IMR-90 (cell line): Measurements from ENCODE around the gene MAN2C1. TPM values are rescaled to one million over a fixed set of nuclear protein-coding genes. Genes with fewer than 3 reads are reported as not detected.

Experiments
- ATAC-seq: fragments of 200-7000 bp; cut with Tn5 transposase; 2 replicates; pipeline ENCODE4 v1.9.1; 2020; ENCODE audit warnings: low read depth, mild to moderate bottlenecking, moderate library complexity
- BruUV-seq: library from RNA; stranded (reverse); fragments of 400-500 nt; replicated peaks from 2 replicates; lab custom pipeline; 2021; lab: Mats Ljungman, UMichigan
- CTCF ChIA-PET: fragments of 300-600 bp; formaldehyde crosslinking; extraction: SDS; loops from one replicate; lab custom pipeline; 2021; ENCODE audit warnings: antibody characterized with exemption; lab: Yijun Ruan, JAX
- POLR2A ChIA-PET: fragments of 300-600 bp; sonication (Branson Sonifier 250); formaldehyde crosslinking; loops from one replicate; lab custom pipeline; 2022; ENCODE audit warnings: antibody characterized with exemption; ENCODE audit not compliant: unreplicated experiment; lab: Charles Lee
- DNase-seq: peaks from one replicate; pipeline ENCODE4 v3.0.0; 2013
- H2AFZ ChIP-seq: replicated peaks from 2 replicates; pipeline ENCODE3; 2013; ENCODE audit warnings: low read length, mild to moderate bottlenecking; ENCODE audit not compliant: poor library complexity
- H2AK5ac ChIP-seq: 2 replicates; pipeline ENCODE4 v1.6.1; 2013; ENCODE audit warnings: low read depth, low read length, inconsistent platforms
- H2AK9ac ChIP-seq: replicated peaks from 2 replicates; pipeline ENCODE3; 2013; ENCODE audit warnings: mild to moderate bottlenecking, low read depth, low read length, moderate library complexity; ENCODE audit not compliant: poor library complexity
- H2BK120ac ChIP-seq: 2 replicates; pipeline ENCODE4 v1.6.1; 2013; ENCODE audit warnings: low read depth, low read length, inconsistent platforms
- H2BK15ac ChIP-seq: 3 replicates; pipeline ENCODE4 v1.6.1; 2013; ENCODE audit warnings: low read depth, low read length, inconsistent platforms
- H2BK20ac ChIP-seq: 2 replicates; pipeline ENCODE4 v1.6.1; 2013; ENCODE audit warnings: low read depth, mild to moderate bottlenecking, inconsistent platforms, low read length, moderate library complexity
- H2BK5ac ChIP-seq: 2 replicates; pipeline ENCODE4 v1.6.1; 2013; ENCODE audit warnings: mild to moderate bottlenecking, low read depth, low read length, inconsistent platforms; ENCODE audit not compliant: poor library complexity, severe bottlenecking
- H3K14ac ChIP-seq: replicated peaks from 2 replicates; pipeline ENCODE4 v1.6.1; 2013; ENCODE audit warnings: low read depth, low read length, inconsistent platforms
- H3K18ac ChIP-seq: 2 replicates; pipeline ENCODE4 v1.6.1; 2013; ENCODE audit warnings: low read depth, low read length, control low read depth
- H3K23ac ChIP-seq: 2 replicates; pipeline ENCODE4 v1.6.1; 2013; ENCODE audit warnings: low read depth, low read length, inconsistent platforms
- H3K27ac ChIP-seq: 2 replicates; pipeline ENCODE4 v1.5.1; 2013; ENCODE audit warnings: mild to moderate bottlenecking, control low read depth, low read length; ENCODE audit not compliant: insufficient read depth
- H3K27me3 ChIP-seq: 2 replicates; pipeline ENCODE4 v1.6.1; 2013; ENCODE audit warnings: low read length; ENCODE audit not compliant: control insufficient read depth, insufficient read depth
- H3K36me3 ChIP-seq: 2 replicates; pipeline ENCODE4 v1.6.1; 2013; ENCODE audit warnings: low read length, mixed read lengths; ENCODE audit not compliant: control insufficient read depth, insufficient read depth
- H3K4ac ChIP-seq: 2 replicates; pipeline ENCODE4 v1.6.1; 2013; ENCODE audit warnings: low read depth, low read length, inconsistent platforms
- H3K4me1 ChIP-seq: 2 replicates; pipeline ENCODE4 v1.6.1; 2013; ENCODE audit warnings: low read length, mixed read lengths; ENCODE audit not compliant: control insufficient read depth, insufficient read depth
- H3K4me2 ChIP-seq: 2 replicates; pipeline ENCODE4 v1.6.1; 2013; ENCODE audit warnings: low read depth, mild to moderate bottlenecking, control low read depth, low read length, moderate library complexity
- H3K4me3 ChIP-seq: 2 replicates; pipeline ENCODE4 v1.5.1; 2013; ENCODE audit warnings: low read depth, mild to moderate bottlenecking, control low read depth, low read length, moderate library complexity; ENCODE audit not compliant: insufficient read depth
- H3K56ac ChIP-seq: 2 replicates; pipeline ENCODE4 v1.6.1; 2013; ENCODE audit warnings: low read length, inconsistent platforms; ENCODE audit not compliant: insufficient read depth; ENCODE audit errors: extremely low read depth
- H3K79me1 ChIP-seq, 2 experiments: 2 replicates each; pipeline ENCODE4 v1.6.1; 2013; ENCODE audit warnings: low read length in 2 of 2, inconsistent platforms in 1 of 2, low read depth in 1 of 2
- H3K9ac ChIP-seq: 2 replicates; pipeline ENCODE4 v1.6.1; 2013; ENCODE audit warnings: low read depth, low read length, control low read depth
- H3K9me1 ChIP-seq: 2 replicates; pipeline ENCODE4 v1.6.1; 2013; ENCODE audit warnings: low read length, inconsistent platforms; ENCODE audit not compliant: insufficient read depth
- H3K9me3 ChIP-seq: 2 replicates; pipeline ENCODE4 v1.6.1; 2013; ENCODE audit warnings: low read length; ENCODE audit not compliant: control insufficient read depth, insufficient read depth
- H4K20me1 ChIP-seq: 2 replicates; pipeline ENCODE4 v1.6.1; 2013; ENCODE audit warnings: low read length, inconsistent platforms; ENCODE audit not compliant: insufficient read depth
- H4K5ac ChIP-seq: 2 replicates; pipeline ENCODE4 v1.6.1; 2013; ENCODE audit warnings: mild to moderate bottlenecking, low read depth, low read length, control low read depth
- H4K8ac ChIP-seq, 2 experiments: 2 replicates each; pipeline ENCODE4 v1.6.1; 2013; ENCODE audit warnings: low read depth in 2 of 2, low read length in 2 of 2, control low read depth in 1 of 2, inconsistent platforms in 1 of 2
- H4K91ac ChIP-seq: 2 replicates; pipeline ENCODE4 v1.6.1; 2013; ENCODE audit warnings: low read depth, low read length, inconsistent platforms; ENCODE audit not compliant: insufficient read depth
- CEBPB ChIP-seq: IDR thresholded peaks from 2 replicates; pipeline ENCODE4 v1.6.1; 2012; ENCODE audit warnings: low read depth, low read length, improper control_type of control experiment
- CHD1 ChIP-seq: IDR thresholded peaks from 2 replicates; pipeline ENCODE4 v1.6.1; 2012; ENCODE audit warnings: low read depth, low read length, improper control_type of control experiment
- MAFK ChIP-seq: IDR thresholded peaks from 2 replicates; pipeline ENCODE4 v1.6.1; 2012; ENCODE audit warnings: low read depth, low read length, improper control_type of control experiment
- NFE2L2 ChIP-seq: fragments of 150-350 bp; IDR thresholded peaks from 2 replicates; pipeline ENCODE4 v1.6.1; 2016; ENCODE audit warnings: low read depth, mild to moderate bottlenecking, low read length
- WGBS, 2 experiments: methylation state at CpG; one replicate each; pipeline versions ENCODE4 v1.1.5 to v1.1.7; 2013; ENCODE audit warnings: missing lambda C conversion rate in 2 of 2; ENCODE audit not compliant: insufficient read length in 1 of 2; ENCODE audit errors: extremely low coverage in 2 of 2; 5-methylcytosine and 5-hydroxymethylcytosine counted together
- dilution Hi-C: fragments of 300-500 bp; cut with HindIII; formaldehyde crosslinking; loops from one replicate; pipeline ENCODE4 v1.14.3; 2018; ENCODE audit warnings: low sequenced_read_pairs; ENCODE audit not compliant: unreplicated experiment
- in situ Hi-C: fragments of 300-500 bp; cut with MboI; formaldehyde crosslinking; loops from 3 replicates; pipeline ENCODE4 v1.14.3; 2019; ENCODE audit warnings: low sequenced_read_pairs, inconsistent platforms, mixed read lengths
- intact Hi-C: fragments of 100-400 bp; cut with micrococcal nuclease; formaldehyde crosslinking; loops from 2 replicates; pipeline ENCODE4 v1.10.0; 2022
- polyA plus RNA-seq, 3 experiments: library from polyadenylated mRNA; depleted of rRNA; stranded (reverse); fragments of >200 nt; gene quantifications; 2 replicates each; pipeline ENCODE4 v1.2.3, GENCODE V29; 2012; ENCODE audit warnings: low replicate concordance in 1 of 3
- total RNA-seq: library from RNA; depleted of rRNA; stranded (reverse); fragments of >200 nt; gene quantifications from 2 replicates; pipeline ENCODE4 v1.2.3, GENCODE V29; 2012

Gene MAN2C1
- total and polyA plus RNA-seq, 2 of the 4 experiments (the other 2 are of a cell fraction), result 34.8 to 153 TPM

DNA sequence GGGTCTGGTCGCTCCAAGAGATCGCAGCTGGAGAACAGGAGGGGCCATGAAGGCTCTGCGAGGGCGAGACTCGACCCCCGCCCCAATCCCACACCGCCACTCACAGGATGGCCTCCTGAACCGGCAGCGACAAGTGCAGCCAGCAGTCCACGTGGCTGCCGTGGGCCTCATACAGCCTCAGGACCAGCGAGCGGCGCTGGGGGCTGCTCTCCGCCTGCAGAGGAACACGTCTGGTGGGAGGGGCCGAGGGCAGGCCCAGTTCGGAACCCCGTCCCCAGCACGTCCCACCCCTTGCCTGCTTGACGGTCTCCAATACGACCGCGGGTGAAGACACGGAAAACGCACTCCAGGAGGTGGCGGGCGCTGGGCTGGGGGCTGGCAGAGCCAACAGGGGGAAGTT lies 12.4 kb downstream of the MAN2C1 start:
- TF ChIP-seq CHD1 (no peak), CEBPB (no peak), NFE2L2 (no peak), MAFK (no peak)
- Histone ChIP-seq H3K56ac (no peak overlapping the region), H3K9me3 (no peaks in the 10 kb centered on the region), H3K27ac (no peak overlapping the region), H3K4me2 (no peak overlapping the region), H2AK5ac (no peak overlapping the region), H3K9me1 (peaks cover 11% of the 10 kb centered on the region), H3K14ac (no peak overlapping the region), H2BK120ac (no peak overlapping the region), H2BK15ac (no peak overlapping the region), H4K20me1 (no peaks in the 10 kb centered on the region), H3K79me1 (no peaks in the 10 kb centered on the region; a peak in 1 of 4 replicates), H3K27me3 (no peaks in the 10 kb centered on the region), H2BK5ac (no peak overlapping the region), H3K23ac (no peak overlapping the region), H4K8ac (no peak overlapping the region), H3K4me1 (no peaks in the 10 kb centered on the region), H2BK20ac (no peak overlapping the region), H3K36me3 (peaks cover 46% of the 10 kb centered on the region), H2AFZ (no peak overlapping the region), H2AK9ac (peak overlapping the region; percentile 19), H3K4me3 (no peak overlapping the region), H3K4ac (no peak overlapping the region), H4K5ac (no peak overlapping the region), H3K9ac (no peak overlapping the region), H4K91ac (no peak overlapping the region), H3K18ac (no peak overlapping the region)
- intact Hi-C loops (no loop called here), dilution Hi-C loops (no loop called here), in situ Hi-C loops (no loop called here)
- ATAC-seq (no peak), DNase-seq (no peak)
- CTCF ChIA-PET, result no interaction called here
- BruUV-seq, result no TSS peak
- POLR2A ChIA-PET, result no interaction called here
- WGBS, 2 experiments, result 83% methylated on average over 17 of the region's 28 CpGs; no CpG with 5 or more reads in 1 of the 2 experiments
